Thyroid gland (tissue), 4 donors: ENCODE data around the gene LRCH1. TPM values are rescaled to one million over a fixed set of nuclear protein-coding genes. Genes with fewer than 3 reads are reported as not detected.

Experiments
- DNase-seq, 2 donors: peaks; one replicate each; pipeline ENCODE4 v3.0.0-alpha.2; 2019
- H3K27ac ChIP-seq, 3 donors: fragments of 200-600 bp; sonication (generic); 1 replicate in 2 of 3; 2 replicates in 1 of 3; pipeline ENCODE4 v1.5.1; 2016 to 2019; ENCODE audit warnings: mild to moderate bottlenecking in 1 of 3, moderate library complexity in 1 of 3
- H3K27me3 ChIP-seq: fragments of 200-600 bp; sonication (generic); one replicate; pipeline ENCODE4 v1.5.1; 2019
- H3K36me3 ChIP-seq, 2 donors: fragments of 200-600 bp; sonication (generic); one replicate each; pipeline ENCODE4 v1.5.1; 2016 to 2019
- H3K4me1 ChIP-seq, 2 donors: fragments of 200-600 bp; sonication (generic); one replicate each; pipeline ENCODE4 v1.5.1; 2017 to 2019
- H3K4me3 ChIP-seq, 3 donors: fragments of 200-600 bp; sonication (generic); replicated peaks in 1 of 3; 1 replicate in 2 of 3; 2 replicates in 1 of 3; pipeline ENCODE4 v1.5.1; 2016; ENCODE audit warnings: mild to moderate bottlenecking in 1 of 3
- H3K9me3 ChIP-seq: fragments of 200-600 bp; sonication (generic); one replicate; pipeline ENCODE4 v1.5.1; 2017
- POLR2A ChIP-seq, 2 donors: fragments of 450-650 bp; IDR thresholded peaks; one replicate each; pipeline ENCODE4 v1.6.1; 2017; ENCODE audit warnings: antibody characterized with exemption in 2 of 2, mild to moderate bottlenecking in 2 of 2, moderate library complexity in 1 of 2
- WGBS, 2 donors: methylation state at CpG; one replicate each; pipeline ENCODE4 v1.1.5; 2017; 5-methylcytosine and 5-hydroxymethylcytosine counted together
- intact Hi-C: fragments of 100-400 bp; cut with DNase I; formaldehyde crosslinking; loops from one replicate; pipeline ENCODE4 v1.15.1; 2023
- total RNA-seq, 4 donors: library from RNA; depleted of rRNA; stranded (reverse); fragments of >200 nt; gene quantifications; one replicate each; pipeline ENCODE4 v1.2.3, GENCODE V29; 2016
- TF ChIP-seq, protein P1 (sequence below), 6 experiments: fragments of 200-600 bp in 3 of 6; fragments of 450-650 bp in 3 of 6; sonication (generic) in 3 of 6; IDR thresholded peaks; one replicate each; pipeline ENCODE4 v1.5.1; 2016 to 2019; ENCODE audit warnings: antibody characterized with exemption in 6 of 6, mild to moderate bottlenecking in 2 of 6, inconsistent platforms in 1 of 6, moderate library complexity in 1 of 6

Gene LRCH1
- total RNA-seq, 4 donors from 2014 or later, result 13.5 to 19.3 (median 15.9) TPM

DNA sequence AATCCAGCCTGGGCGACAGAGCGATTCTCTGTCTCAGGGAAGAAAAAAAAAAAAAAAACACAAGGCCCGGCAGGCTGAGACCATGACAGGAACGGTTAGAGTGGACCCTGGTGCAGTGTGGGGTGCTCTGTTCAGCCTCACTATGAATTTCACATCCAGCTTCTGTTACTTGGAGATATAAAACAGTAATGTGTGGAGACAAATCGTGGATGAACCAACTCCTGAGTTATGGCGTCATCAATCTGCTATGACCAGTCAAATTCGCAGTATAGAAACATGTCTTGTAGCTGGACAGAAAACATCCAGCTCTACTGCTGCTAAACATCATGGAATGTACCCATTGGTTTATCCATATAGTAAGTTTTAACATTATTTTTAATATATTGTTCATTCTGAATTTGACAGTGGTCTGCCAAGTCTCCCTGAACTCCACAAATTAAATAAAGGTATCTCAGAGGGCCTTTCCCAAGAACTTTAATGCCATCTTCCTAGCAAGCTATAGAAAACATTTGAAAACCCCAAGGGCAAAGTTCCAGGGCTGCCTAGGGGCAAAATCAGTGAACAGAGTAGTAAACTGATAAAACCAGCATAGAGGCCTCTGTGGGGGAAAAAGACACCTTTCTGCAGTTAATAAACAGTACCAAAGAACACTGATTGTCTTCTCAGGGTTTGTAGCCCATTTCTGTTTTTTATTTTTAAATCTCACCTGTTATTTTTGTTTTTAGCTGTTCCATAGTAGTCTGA is 75.8 kb downstream of the LRCH1 start:
- Histone ChIP-seq H3K9me3 (no peaks in the 10 kb centered on the region), H3K4me1 (peaks cover 0 to 9% of the 10 kb centered on the region in 2 donors), H3K27me3 (no peaks in the 10 kb centered on the region), H3K27ac (no peak overlapping the region), H3K36me3 (no peaks in the 10 kb centered on the region), H3K4me3 (no peak overlapping the region)
- intact Hi-C loops, result no loop called here
- WGBS, 2 donors, result 97% methylated on average over 7 of the region's 7 CpGs
- no peak for DNase-seq
- TF ChIP-seq POLR2A (IDR thresholded peaks at IDR 0.05), result no peak
- TF ChIP-seq, protein P1, sequence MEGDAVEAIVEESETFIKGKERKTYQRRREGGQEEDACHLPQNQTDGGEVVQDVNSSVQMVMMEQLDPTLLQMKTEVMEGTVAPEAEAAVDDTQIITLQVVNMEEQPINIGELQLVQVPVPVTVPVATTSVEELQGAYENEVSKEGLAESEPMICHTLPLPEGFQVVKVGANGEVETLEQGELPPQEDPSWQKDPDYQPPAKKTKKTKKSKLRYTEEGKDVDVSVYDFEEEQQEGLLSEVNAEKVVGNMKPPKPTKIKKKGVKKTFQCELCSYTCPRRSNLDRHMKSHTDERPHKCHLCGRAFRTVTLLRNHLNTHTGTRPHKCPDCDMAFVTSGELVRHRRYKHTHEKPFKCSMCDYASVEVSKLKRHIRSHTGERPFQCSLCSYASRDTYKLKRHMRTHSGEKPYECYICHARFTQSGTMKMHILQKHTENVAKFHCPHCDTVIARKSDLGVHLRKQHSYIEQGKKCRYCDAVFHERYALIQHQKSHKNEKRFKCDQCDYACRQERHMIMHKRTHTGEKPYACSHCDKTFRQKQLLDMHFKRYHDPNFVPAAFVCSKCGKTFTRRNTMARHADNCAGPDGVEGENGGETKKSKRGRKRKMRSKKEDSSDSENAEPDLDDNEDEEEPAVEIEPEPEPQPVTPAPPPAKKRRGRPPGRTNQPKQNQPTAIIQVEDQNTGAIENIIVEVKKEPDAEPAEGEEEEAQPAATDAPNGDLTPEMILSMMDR (IDR thresholded peaks at IDR 0.05), result no peak

DNA sequence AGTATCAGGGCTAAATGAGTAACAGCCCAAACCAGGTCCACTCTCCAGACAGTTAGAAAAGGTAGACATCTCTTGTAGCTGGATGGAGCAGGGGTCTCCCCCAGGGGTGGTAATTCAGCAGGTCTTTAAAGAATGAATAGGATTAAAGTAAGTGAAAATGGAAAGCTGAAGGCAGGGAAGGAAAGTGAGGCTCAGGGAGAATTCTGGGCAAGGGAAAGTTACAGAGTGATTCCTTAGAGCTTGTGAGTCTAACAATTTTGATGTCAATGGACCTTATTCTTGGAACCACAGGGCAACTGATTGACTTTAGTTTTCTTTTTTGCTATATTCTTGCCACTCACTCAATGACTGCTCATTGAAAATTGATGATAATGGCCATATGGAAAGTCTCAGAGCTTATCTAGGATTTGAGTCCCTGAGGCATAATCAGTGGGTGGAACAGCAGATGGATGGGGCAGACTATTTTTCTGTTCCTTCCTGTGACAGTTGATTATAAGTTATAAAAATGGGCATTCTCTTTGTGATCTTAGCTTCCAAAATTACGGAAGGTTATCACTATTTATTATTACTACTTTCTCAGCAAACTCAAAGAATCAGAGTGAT is 76.9 kb downstream of the LRCH1 start:
- Histone ChIP-seq H3K27me3 (no peaks in the 10 kb centered on the region), H3K9me3 (no peaks in the 10 kb centered on the region), H3K4me3 (no peak overlapping the region), H3K36me3 (no peaks in the 10 kb centered on the region), H3K27ac (no peak overlapping the region), H3K4me1 (peaks cover 0 to 9% of the 10 kb centered on the region in 2 donors)
- 72 to 74% methylated on average over 1 of the region's 1 CpG for WGBS, 2 donors
- intact Hi-C loops, result no loop called here
- DNase-seq, result no peak
- TF ChIP-seq, protein P1 (IDR thresholded peaks at IDR 0.05), result no peak
- TF ChIP-seq POLR2A (IDR thresholded peaks at IDR 0.05), result no peak

DNA sequence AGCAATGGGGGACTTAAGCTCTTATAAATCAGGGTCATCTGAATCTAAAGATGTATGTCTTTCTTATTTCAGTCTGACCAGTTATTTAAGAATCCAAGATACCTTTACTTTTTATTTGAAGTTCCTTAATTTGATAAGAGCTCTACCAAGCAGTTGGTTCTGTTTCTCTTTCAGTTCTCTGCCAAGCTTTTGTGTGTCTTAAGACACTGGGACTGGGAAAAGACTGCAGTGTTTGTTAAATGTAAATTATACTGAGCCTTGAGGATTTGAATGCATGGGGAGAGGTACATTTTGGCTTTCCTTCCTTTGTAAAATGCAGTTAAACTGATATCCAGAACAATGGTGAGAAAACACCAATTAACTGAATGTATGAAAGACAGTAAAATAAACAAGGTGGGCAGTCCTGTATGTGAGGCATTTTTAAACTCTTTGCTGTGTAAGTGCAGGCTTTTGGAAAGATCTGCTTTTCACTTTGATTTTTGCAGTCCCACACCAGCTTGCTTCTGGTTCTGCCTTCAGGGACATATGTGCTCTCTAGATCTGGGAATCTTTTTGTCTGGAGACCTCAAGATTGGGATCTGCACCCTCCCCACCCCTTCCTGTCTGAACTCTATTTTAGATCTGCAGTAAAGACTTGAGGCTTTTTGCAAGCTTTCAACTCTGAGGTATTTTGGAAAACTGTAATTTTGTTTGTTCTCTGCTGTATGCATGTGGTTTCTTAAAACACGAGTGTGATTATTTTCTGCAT is 77.6 kb downstream of the LRCH1 start:
- Histone ChIP-seq H3K36me3 (no peaks in the 10 kb centered on the region), H3K4me1 (peaks cover 0 to 9% of the 10 kb centered on the region in 2 donors), H3K27ac (no peak overlapping the region), H3K27me3 (no peaks in the 10 kb centered on the region), H3K9me3 (no peaks in the 10 kb centered on the region), H3K4me3 (no peak overlapping the region)
- no peak for DNase-seq
- TF ChIP-seq POLR2A (IDR thresholded peaks at IDR 0.05), result no peak
- TF ChIP-seq, protein P1 (IDR thresholded peaks at IDR 0.05), result no peak
- WGBS, 2 donors, result 56 to 67% methylated on average over 1 of the region's 1 CpG
- intact Hi-C loops, result no loop called here

DNA sequence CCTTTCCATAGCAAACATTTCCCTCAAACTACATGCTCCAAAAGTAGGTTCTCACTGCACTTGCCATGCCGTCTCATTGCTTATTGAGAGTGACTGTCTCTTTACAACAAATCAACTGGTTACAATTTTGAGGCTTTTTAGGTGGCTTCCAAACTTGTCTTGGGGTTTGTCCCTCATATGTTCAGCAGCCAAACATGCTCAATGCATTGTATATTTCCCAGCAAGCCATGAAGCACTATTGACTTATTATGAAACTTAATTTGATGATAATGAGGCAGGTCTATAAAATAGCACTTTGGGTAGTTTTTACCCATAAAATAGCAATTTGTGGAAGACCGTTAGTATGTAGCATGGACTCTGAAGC is 78.2 kb downstream of the LRCH1 start:
- H3K27ac ChIP-seq, result no peak overlapping the region
- no peaks in the 10 kb centered on the region for H3K36me3 ChIP-seq
- no peaks in the 10 kb centered on the region for H3K27me3 ChIP-seq
- intact Hi-C loops, result no loop called here
- no peak for TF ChIP-seq POLR2A (IDR thresholded peaks at IDR 0.05)
- TF ChIP-seq, protein P1 (IDR thresholded peaks at IDR 0.05), result no peak
- H3K4me1 ChIP-seq, result peaks cover 0 to 9% of the 10 kb centered on the region in 2 donors
- 93 to 94% methylated on average over 2 of the region's 2 CpGs for WGBS, 2 donors
- H3K9me3 ChIP-seq, result no peaks in the 10 kb centered on the region
- no peak overlapping the region for H3K4me3 ChIP-seq
- no peak for DNase-seq

DNA sequence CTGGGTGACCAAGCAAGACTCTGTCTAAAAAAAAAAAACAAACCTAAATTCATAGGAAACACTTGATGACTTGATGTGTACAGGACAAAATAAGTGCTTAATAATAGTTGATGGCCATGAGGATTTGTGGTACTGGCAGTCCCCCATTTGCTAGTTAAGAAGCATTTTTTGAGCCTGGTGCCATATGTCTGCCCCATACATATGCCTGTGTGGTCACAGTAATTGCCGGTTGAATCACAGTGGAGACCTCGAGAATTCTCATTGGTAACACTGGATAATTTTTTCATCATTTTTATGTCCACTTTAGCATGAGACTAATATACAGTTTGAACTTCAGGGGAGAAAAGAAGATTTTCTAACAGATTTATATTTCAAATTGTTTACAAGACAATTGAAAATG is 79.2 kb downstream of the LRCH1 start:
- DNase-seq, result no peak
- H3K36me3 ChIP-seq, result no peaks in the 10 kb centered on the region
- H3K27me3 ChIP-seq, result no peaks in the 10 kb centered on the region
- peaks cover 0 to 9% of the 10 kb centered on the region in 2 donors for H3K4me1 ChIP-seq
- no peak overlapping the region for H3K4me3 ChIP-seq
- no peak for TF ChIP-seq POLR2A (IDR thresholded peaks at IDR 0.05)
- TF ChIP-seq, protein P1 (IDR thresholded peaks at IDR 0.05), result no peak
- intact Hi-C loops, result no loop called here
- 95 to 97% methylated on average over 2 of the region's 2 CpGs for WGBS, 2 donors
- H3K9me3 ChIP-seq, result no peaks in the 10 kb centered on the region
- H3K27ac ChIP-seq, result no peak overlapping the region
